Measurements from ENCODE around the gene PLCD1. TPM values are rescaled to one million over a fixed set of nuclear protein-coding genes. Genes with fewer than 3 reads are reported as not detected.

The PLCD1 gene
- total RNA-seq, 1 donor from 2014 or later: 38.6 TPM

GRCh38 chr3:38027466-38028465 is 1.7 kb downstream of the PLCD1 start:
- Histone ChIP-seq H4K20me1 (ENCODE audit: low read depth) (peaks cover 49% of the 10 kb centered on the region), H3K4me2 (peak overlapping the region; percentile 80), H3K27me3 (peaks cover 78% of the 10 kb centered on the region), H3K79me2 (ENCODE audit: low read depth) (peaks cover 10% of the 10 kb centered on the region), H3K4me3 (peak overlapping the region; percentile 83), H3K4me1 (peaks cover 4% of the 10 kb centered on the region), H3F3A (ENCODE audit: low read depth) (peaks cover 14% of the 10 kb centered on the region), H3K27ac (no peak overlapping the region), H3K36me3 (no peaks in the 10 kb centered on the region), H3K9me3 (ENCODE audit: low read depth) (no peaks in the 10 kb centered on the region), H2AFZ (replicated peaks) (no peak overlapping the region), H3K9ac (no peak overlapping the region)
- H3K36me3 Mint-ChIP-seq: no peaks in the 10 kb centered on the region
- no peak for DNase-seq (ENCODE audit: low spot score)
- H3K27ac Mint-ChIP-seq: no peak overlapping the region
- peak overlapping the region; percentile 83 for H3K4me3 Mint-ChIP-seq
- no peaks in the 10 kb centered on the region for H3K9me3 Mint-ChIP-seq
- TF ChIP-seq EZH2phosphoT487 (IDR thresholded peaks at IDR 0.05) (no peak), EZH2 (IDR thresholded peaks at IDR 0.05) (no peak), CTCF (IDR thresholded peaks at IDR 0.05) (no peak)
- peaks cover 19% of the 10 kb centered on the region for H3K27me3 Mint-ChIP-seq (ENCODE audit: insufficient read depth, low read depth)
- peaks cover 22% of the 10 kb centered on the region for H3K4me1 Mint-ChIP-seq

GRCh38 chr3:38026856-38027255 is 2.6 kb downstream of the PLCD1 start:
- Histone ChIP-seq H2AFZ (replicated peaks) (no peak overlapping the region), H3K9me3 (ENCODE audit: low read depth) (no peaks in the 10 kb centered on the region), H3F3A (ENCODE audit: low read depth) (peaks cover 14% of the 10 kb centered on the region), H3K36me3 (no peaks in the 10 kb centered on the region), H3K4me2 (no peak overlapping the region), H3K79me2 (ENCODE audit: low read depth) (peaks cover 10% of the 10 kb centered on the region), H3K27me3 (peaks cover 69% of the 10 kb centered on the region), H3K4me3 (no peak overlapping the region), H3K4me1 (peaks cover 4% of the 10 kb centered on the region), H3K9ac (no peak overlapping the region), H3K27ac (no peak overlapping the region), H4K20me1 (ENCODE audit: low read depth) (peaks cover 58% of the 10 kb centered on the region)
- Mint-ChIP-seq H3K4me3 (no peak overlapping the region), H3K27me3 (ENCODE audit: insufficient read depth, low read depth) (peaks cover 21% of the 10 kb centered on the region), H3K27ac (no peak overlapping the region), H3K9me3 (no peaks in the 10 kb centered on the region), H3K36me3 (no peaks in the 10 kb centered on the region), H3K4me1 (peaks cover 22% of the 10 kb centered on the region)
- DNase-seq (ENCODE audit: low spot score): no peak
- no peak for TF ChIP-seq EZH2phosphoT487 (IDR thresholded peaks at IDR 0.05)
- TF ChIP-seq CTCF (IDR thresholded peaks at IDR 0.05): no peak
- no peak for TF ChIP-seq EZH2 (IDR thresholded peaks at IDR 0.05)

GRCh38 chr3:38022896-38023709 is 6.3 kb downstream of the PLCD1 start:
- Mint-ChIP-seq H3K36me3 (no peaks in the 10 kb centered on the region), H3K9me3 (no peaks in the 10 kb centered on the region), H3K27me3 (ENCODE audit: insufficient read depth, low read depth) (peaks cover 15% of the 10 kb centered on the region), H3K4me3 (peak overlapping the region; percentile 92), H3K4me1 (peaks cover 15% of the 10 kb centered on the region), H3K27ac (no peak overlapping the region)
- H2AFZ ChIP-seq (replicated peaks): no peak overlapping the region
- no peak overlapping the region for H3K27ac ChIP-seq
- H3K79me2 ChIP-seq (ENCODE audit: low read depth): peaks cover 10% of the 10 kb centered on the region
- H3K4me3 ChIP-seq: no peak overlapping the region
- H3K4me1 ChIP-seq: no peaks in the 10 kb centered on the region
- peaks cover 8% of the 10 kb centered on the region for H3F3A ChIP-seq (ENCODE audit: low read depth)
- peaks cover 69% of the 10 kb centered on the region for H4K20me1 ChIP-seq (ENCODE audit: low read depth)
- H3K27me3 ChIP-seq: peaks cover 33% of the 10 kb centered on the region
- no peak for DNase-seq (ENCODE audit: low spot score)
- no peaks in the 10 kb centered on the region for H3K36me3 ChIP-seq
- H3K9me3 ChIP-seq (ENCODE audit: low read depth): no peaks in the 10 kb centered on the region
- H3K9ac ChIP-seq: no peak overlapping the region
- no peak for TF ChIP-seq EZH2 (IDR thresholded peaks at IDR 0.05)
- no peak for TF ChIP-seq CTCF (IDR thresholded peaks at IDR 0.05)
- TF ChIP-seq EZH2phosphoT487 (IDR thresholded peaks at IDR 0.05): no peak
- peak overlapping the region; percentile 83 for H3K4me2 ChIP-seq

All from neural progenitor cell (in vitro differentiated cells).